Stimulated activated CD8-positive, alpha-beta memory T cell treated with anti-CD3 and anti-CD28 coated beads, Interleukin-12 subunit alpha, Interleukin-12 subunit beta, amount 100 ng/mL, for 1 hour (primary cell): Measurements from ENCODE around the gene RITA1.

Experiments used
- DNase-seq: peaks from one replicate; pipeline ENCODE4 v3.0.0-alpha.2; 2020; ENCODE audit warnings: low read depth

Gene RITA1

GRCh38 chr12:113230315-113231234 lies 45.1 kb downstream of the RITA1 start:
- DNase-seq = no peak

GRCh38 chr12:113231235-113232088 lies 45.9 kb downstream of the RITA1 start:
- DNase-seq = no peak

- DNase-seq = no peak
Observed at GRCh38 chr12:113232089-113232839, 46.7 kb downstream of the RITA1 start.

GRCh38 chr12:113232840-113233585 lies 47.5 kb downstream of the RITA1 start:
- peak; percentile 41 for DNase-seq

- DNase-seq = no peak
Observed at GRCh38 chr12:113233967-113234366, 48.4 kb downstream of the RITA1 start.

- no peak for DNase-seq
Observed at GRCh38 chr12:113234483-113234882, 49.0 kb downstream of the RITA1 start.

GRCh38 chr12:113235976-113236375 lies 50.5 kb downstream of the RITA1 start:
- DNase-seq = no peak

GRCh38 chr12:113236539-113237399 lies 51.2 kb downstream of the RITA1 start:
- DNase-seq = no peak

- DNase-seq = no peak
Observed at GRCh38 chr12:113237748-113238147, 52.2 kb downstream of the RITA1 start.

GRCh38 chr12:113238309-113238708 lies 52.8 kb downstream of the RITA1 start:
- DNase-seq = no peak

- no peak for DNase-seq
Observed at GRCh38 chr12:113239288-113239771, 53.8 kb downstream of the RITA1 start.

- DNase-seq = no peak
Observed at GRCh38 chr12:113239811-113240331, 54.4 kb downstream of the RITA1 start.

GRCh38 chr12:113240395-113240794 lies 54.9 kb downstream of the RITA1 start:
- no peak for DNase-seq

GRCh38 chr12:113241191-113242025 lies 55.9 kb downstream of the RITA1 start:
- DNase-seq = no peak
